Erythroblast (primary cell): ENCODE measurements around the gene BCLAF3.

Source experiments
- GATA1 ChIP-seq: IDR thresholded peaks from 2 replicates; pipeline ENCODE4 v1.6.1; 2011; ENCODE audit warnings: low read depth, mild to moderate bottlenecking, control low read depth, low read length, moderate library complexity
- POLR2A ChIP-seq: IDR thresholded peaks from 2 replicates; pipeline ENCODE4 v1.6.1; 2011; ENCODE audit warnings: mild to moderate bottlenecking, low read length

GRCh38 chrX:20038966-20039365, 48.1 kb upstream of the BCLAF3 start:
- TF ChIP-seq POLR2A (no peak), GATA1 (no peak)
